Measurements from ENCODE around the gene TUBB6. TPM values are rescaled to one million over a fixed set of nuclear protein-coding genes. Genes with fewer than 3 reads are reported as not detected.
A peak's percentile ranks its signal among the peaks of the same experiment; 100 is the strongest.

The TUBB6 gene
- total and polyA plus RNA-seq, 2 donors (not counting 1 experiment from before 2014, with no cell fraction given): 269 to 646 TPM

- Histone ChIP-seq H3K36me3 (ENCODE audit: control insufficient read depth, insufficient read depth, low read length) (peaks cover 30% of the 10 kb centered on the region), H3K27me3 (ENCODE audit: control insufficient read depth, insufficient read depth, low read length) (no peaks in the 10 kb centered on the region), H3K9ac (ENCODE audit: insufficient read depth, low read length) (no peak overlapping the region), H2AFZ (ENCODE audit: low read length) (no peak overlapping the region), H3K9me3 (ENCODE audit: control insufficient read depth, insufficient read depth, low read depth, low read length) (no peaks in the 10 kb centered on the region), H3K4me3 (replicated peaks in 1 of 4; ENCODE audit: control extremely low read depth in 1 of 4, insufficient read depth in 1 of 4, low read depth in 3 of 4, low read length in 4 of 4) (no peak overlapping the region), H3K4me1 (ENCODE audit: control insufficient read depth, extremely low read depth, insufficient read depth, low read length) (no peaks in the 10 kb centered on the region), H3K4me2 (ENCODE audit: extremely low read depth, insufficient read depth, low read length) (no peak overlapping the region), H3K79me2 (ENCODE audit: control insufficient read depth, insufficient read depth, low read length) (peaks cover 30% of the 10 kb centered on the region), H4K20me1 (ENCODE audit: control insufficient read depth, extremely low read depth, insufficient read depth, low read length) (no peaks in the 10 kb centered on the region), H3K27ac (ENCODE audit: insufficient read depth, low read length) (no peak overlapping the region)
- no peak for TF ChIP-seq EZH2 (IDR thresholded peaks at IDR 0.05; ENCODE audit: low read length, missing control alignments)
- TF ChIP-seq CTCF (conservative IDR thresholded peaks at IDR 0.05 in 1 of 2, IDR thresholded peaks at IDR 0.05 in 1 of 2; ENCODE audit: low read depth in 1 of 2, low read length in 2 of 2): no peak
- DNase-seq (ENCODE audit: low read depth in 2 of 2): no peak
These were observed 18.8 kb downstream of the TUBB6 start for GRCh38 chr18:12326711-12327460.

- H3K27ac ChIP-seq (ENCODE audit: insufficient read depth, low read length): peak overlapping the region; percentile 15
- no peaks in the 10 kb centered on the region for H3K27me3 ChIP-seq (ENCODE audit: control insufficient read depth, insufficient read depth, low read length)
- H3K9me3 ChIP-seq (ENCODE audit: control insufficient read depth, insufficient read depth, low read depth, low read length): no peaks in the 10 kb centered on the region
- no peaks in the 10 kb centered on the region for H3K4me1 ChIP-seq (ENCODE audit: control insufficient read depth, extremely low read depth, insufficient read depth, low read length)
- no peak overlapping the region for H3K9ac ChIP-seq (ENCODE audit: insufficient read depth, low read length)
- peaks cover 26% of the 10 kb centered on the region for H3K79me2 ChIP-seq (ENCODE audit: control insufficient read depth, insufficient read depth, low read length)
- H3K4me3 ChIP-seq (replicated peaks in 1 of 4; ENCODE audit: control extremely low read depth in 1 of 4, insufficient read depth in 1 of 4, low read depth in 3 of 4, low read length in 4 of 4): no peak overlapping the region
- H4K20me1 ChIP-seq (ENCODE audit: control insufficient read depth, extremely low read depth, insufficient read depth, low read length): no peaks in the 10 kb centered on the region
- peak; percentile 70 to 71 for DNase-seq (ENCODE audit: low read depth in 2 of 2)
- no peak overlapping the region for H3K4me2 ChIP-seq (ENCODE audit: extremely low read depth, insufficient read depth, low read length)
- H3K36me3 ChIP-seq (ENCODE audit: control insufficient read depth, insufficient read depth, low read length): peaks cover 30% of the 10 kb centered on the region
- H2AFZ ChIP-seq (ENCODE audit: low read length): no peak overlapping the region
- no peak for TF ChIP-seq EZH2 (IDR thresholded peaks at IDR 0.05; ENCODE audit: low read length, missing control alignments)
- peak; percentile 73 to 87 for TF ChIP-seq CTCF (conservative IDR thresholded peaks at IDR 0.05 in 1 of 2, IDR thresholded peaks at IDR 0.05 in 1 of 2; ENCODE audit: low read depth in 1 of 2, low read length in 2 of 2)
These were observed 19.6 kb downstream of the TUBB6 start for GRCh38 chr18:12327510-12328178.

- Histone ChIP-seq H3K4me3 (replicated peaks in 1 of 4; ENCODE audit: control extremely low read depth in 1 of 4, insufficient read depth in 1 of 4, low read depth in 3 of 4, low read length in 4 of 4) (no peak overlapping the region), H3K9me3 (ENCODE audit: control insufficient read depth, insufficient read depth, low read depth, low read length) (no peaks in the 10 kb centered on the region), H3K4me2 (ENCODE audit: extremely low read depth, insufficient read depth, low read length) (no peak overlapping the region), H3K36me3 (ENCODE audit: control insufficient read depth, insufficient read depth, low read length) (peaks cover 29% of the 10 kb centered on the region), H4K20me1 (ENCODE audit: control insufficient read depth, extremely low read depth, insufficient read depth, low read length) (no peaks in the 10 kb centered on the region), H3K79me2 (ENCODE audit: control insufficient read depth, insufficient read depth, low read length) (peaks cover 20% of the 10 kb centered on the region), H3K27ac (ENCODE audit: insufficient read depth, low read length) (no peak overlapping the region), H3K9ac (ENCODE audit: insufficient read depth, low read length) (no peak overlapping the region), H3K27me3 (ENCODE audit: control insufficient read depth, insufficient read depth, low read length) (no peaks in the 10 kb centered on the region), H3K4me1 (ENCODE audit: control insufficient read depth, extremely low read depth, insufficient read depth, low read length) (no peaks in the 10 kb centered on the region), H2AFZ (ENCODE audit: low read length) (no peak overlapping the region)
- TF ChIP-seq CTCF (conservative IDR thresholded peaks at IDR 0.05 in 1 of 2, IDR thresholded peaks at IDR 0.05 in 1 of 2; ENCODE audit: low read depth in 1 of 2, low read length in 2 of 2): no peak
- TF ChIP-seq EZH2 (IDR thresholded peaks at IDR 0.05; ENCODE audit: low read length, missing control alignments): no peak
- no peak for DNase-seq (ENCODE audit: low read depth in 2 of 2)
These were observed 20.3 kb downstream of the TUBB6 start for GRCh38 chr18:12328179-12328823.

Data from fibroblast of lung (primary cell).